HL-60 (cell line): ENCODE results near the gene DIP2C.

Experiments used
- DNase-seq, 2 experiments: peaks; one replicate each; pipeline ENCODE4 v3.0.0-alpha.2; 2010 to 2020; ENCODE audit warnings: low read depth in 1 of 2, low spot score in 1 of 2
- H3K27ac ChIP-seq: fragments of 250-450 bp; sonication (Bioruptor Pico); replicated peaks from 2 replicates; pipeline ENCODE4 v1.5.1; 2020; ENCODE audit warnings: mild to moderate bottlenecking, moderate library complexity
- H3K27me3 ChIP-seq: fragments of 250-450 bp; sonication (Bioruptor Pico); 2 replicates; pipeline ENCODE4 v1.5.1; 2021; ENCODE audit warnings: mild to moderate bottlenecking, moderate library complexity; ENCODE audit not compliant: insufficient read depth, poor library complexity, severe bottlenecking
- H3K4me3 ChIP-seq: replicated peaks from 2 replicates; pipeline ENCODE4 v1.5.1; 2011; ENCODE audit warnings: mild to moderate bottlenecking, control low read depth, low read length; ENCODE audit not compliant: insufficient read depth
- GABPA ChIP-seq: IDR thresholded peaks from 2 replicates; pipeline ENCODE4 v1.6.1; 2012; ENCODE audit warnings: low read depth
- POLR2AphosphoS5 ChIP-seq: IDR thresholded peaks from 2 replicates; pipeline ENCODE4 v1.6.1; 2012; ENCODE audit warnings: low read depth
- REST ChIP-seq: IDR thresholded peaks from 2 replicates; pipeline ENCODE4 v1.6.1; 2012; ENCODE audit warnings: low read depth; ENCODE audit not compliant: insufficient replicate concordance
- SPI1 ChIP-seq: IDR thresholded peaks from 2 replicates; pipeline ENCODE4 v1.6.1; 2012; ENCODE audit warnings: low read depth, mild to moderate bottlenecking, borderline replicate concordance
- TF ChIP-seq, protein P1 (sequence below): IDR thresholded peaks from one replicate; pipeline ENCODE4 v1.5.1; 2011; ENCODE audit warnings: low read length, control low read depth, inconsistent platforms; ENCODE audit not compliant: insufficient read depth

DIP2C gene

DNA sequence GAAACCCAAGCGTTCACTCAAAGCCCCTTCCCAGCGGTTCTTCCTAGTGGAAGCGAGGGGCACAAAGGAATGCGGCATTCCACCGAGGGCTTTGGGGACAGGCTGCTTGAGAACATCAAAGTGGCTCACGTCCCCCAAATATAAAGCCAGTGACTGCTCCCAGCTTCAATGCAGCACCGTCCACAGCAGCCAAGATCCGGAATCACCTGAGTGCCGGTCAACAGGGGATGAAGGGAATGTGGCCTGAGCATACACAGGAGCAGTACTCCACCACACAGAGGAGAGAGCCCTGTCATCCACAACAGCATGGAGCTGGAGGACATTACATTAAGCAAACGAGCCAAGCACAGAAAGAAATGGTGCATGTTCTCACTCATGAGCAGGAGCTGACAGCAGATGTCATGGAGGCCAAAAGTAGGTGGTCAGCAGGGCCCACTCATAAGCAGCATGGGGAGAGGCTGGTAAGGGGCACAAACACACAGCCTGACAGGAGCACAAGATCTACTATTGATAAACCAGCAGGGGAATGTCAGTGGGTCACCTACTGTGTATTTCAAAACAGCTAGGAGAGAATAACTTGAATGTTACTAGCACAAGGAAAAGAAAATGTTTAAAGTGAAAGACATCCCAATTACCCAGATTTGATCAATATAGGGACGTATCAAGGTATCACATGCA, 79.5 kb downstream of the DIP2C start:
- no peak for DNase-seq
- Histone ChIP-seq H3K4me3 (no peak overlapping the region), H3K27ac (no peak overlapping the region), H3K27me3 (no peaks in the 10 kb centered on the region)
- no peak for TF ChIP-seq POLR2AphosphoS5
- no peak for TF ChIP-seq SPI1
- TF ChIP-seq, protein P1, sequence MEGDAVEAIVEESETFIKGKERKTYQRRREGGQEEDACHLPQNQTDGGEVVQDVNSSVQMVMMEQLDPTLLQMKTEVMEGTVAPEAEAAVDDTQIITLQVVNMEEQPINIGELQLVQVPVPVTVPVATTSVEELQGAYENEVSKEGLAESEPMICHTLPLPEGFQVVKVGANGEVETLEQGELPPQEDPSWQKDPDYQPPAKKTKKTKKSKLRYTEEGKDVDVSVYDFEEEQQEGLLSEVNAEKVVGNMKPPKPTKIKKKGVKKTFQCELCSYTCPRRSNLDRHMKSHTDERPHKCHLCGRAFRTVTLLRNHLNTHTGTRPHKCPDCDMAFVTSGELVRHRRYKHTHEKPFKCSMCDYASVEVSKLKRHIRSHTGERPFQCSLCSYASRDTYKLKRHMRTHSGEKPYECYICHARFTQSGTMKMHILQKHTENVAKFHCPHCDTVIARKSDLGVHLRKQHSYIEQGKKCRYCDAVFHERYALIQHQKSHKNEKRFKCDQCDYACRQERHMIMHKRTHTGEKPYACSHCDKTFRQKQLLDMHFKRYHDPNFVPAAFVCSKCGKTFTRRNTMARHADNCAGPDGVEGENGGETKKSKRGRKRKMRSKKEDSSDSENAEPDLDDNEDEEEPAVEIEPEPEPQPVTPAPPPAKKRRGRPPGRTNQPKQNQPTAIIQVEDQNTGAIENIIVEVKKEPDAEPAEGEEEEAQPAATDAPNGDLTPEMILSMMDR = no peak
- TF ChIP-seq REST = no peak
- TF ChIP-seq GABPA = no peak

DNA sequence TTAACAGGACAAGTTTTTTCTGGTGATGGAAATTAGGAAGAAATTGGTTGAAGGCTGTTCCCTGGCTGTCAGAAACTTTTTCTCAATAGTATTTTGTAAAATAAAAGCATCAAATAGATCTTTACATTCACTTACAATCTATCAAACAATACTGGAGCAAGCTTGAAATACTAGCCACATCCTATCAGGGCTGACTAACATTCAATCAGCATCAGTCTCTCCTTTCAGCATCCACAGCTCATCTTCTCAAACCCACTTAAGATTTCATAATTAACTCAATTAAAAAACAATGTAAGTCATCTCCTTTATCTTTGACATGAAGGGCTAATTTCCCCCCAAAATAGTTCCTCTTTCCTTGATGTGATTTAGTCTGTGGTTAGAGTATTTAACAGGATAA, 80.2 kb downstream of the DIP2C start:
- no peaks in the 10 kb centered on the region for H3K27me3 ChIP-seq
- H3K4me3 ChIP-seq = no peak overlapping the region
- TF ChIP-seq, protein P1 = no peak
- TF ChIP-seq SPI1 (no peak), GABPA (no peak), REST (no peak), POLR2AphosphoS5 (no peak)
- no peak overlapping the region for H3K27ac ChIP-seq
- DNase-seq = no peak

DNA sequence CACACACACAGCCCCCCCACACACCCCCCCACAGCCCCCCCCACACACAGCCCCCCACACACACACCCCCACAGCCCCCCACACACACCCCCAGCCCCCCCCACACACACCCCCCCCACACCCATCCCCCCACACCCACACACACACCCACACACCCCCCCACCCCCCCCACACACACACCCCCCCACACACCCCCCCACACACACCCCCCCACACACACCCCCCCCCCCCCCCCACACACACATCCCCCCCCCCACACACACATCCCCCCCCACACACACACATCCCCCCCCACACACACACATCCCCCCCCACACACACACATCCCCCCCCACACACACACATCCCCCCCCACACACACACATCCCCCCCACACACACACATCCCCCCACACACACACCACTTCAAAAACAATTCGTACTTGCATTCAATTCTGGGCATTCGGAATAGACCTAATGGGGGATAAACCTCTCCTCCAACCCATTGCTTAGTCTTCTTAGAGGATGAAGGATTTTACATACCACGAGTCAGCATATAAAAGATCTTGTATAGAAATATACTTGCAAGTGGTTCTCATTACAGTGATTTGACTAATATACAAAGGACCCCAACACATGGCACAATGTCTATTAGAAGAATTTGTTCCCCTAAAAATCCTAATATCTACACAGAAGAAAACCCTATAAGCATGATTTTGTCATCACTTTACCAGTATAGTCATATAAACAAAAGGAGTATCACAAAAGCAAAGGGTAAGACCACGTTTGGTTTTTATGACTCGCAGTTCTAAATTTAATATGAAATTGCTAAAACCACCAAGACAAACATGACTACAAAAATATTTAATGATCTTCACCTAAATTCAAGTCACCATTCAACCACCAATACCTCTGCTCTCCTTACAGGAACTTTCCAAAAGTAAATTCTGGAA, 80.9 kb downstream of the DIP2C start:
- no peak for DNase-seq
- H3K27ac ChIP-seq = no peak overlapping the region
- no peak for TF ChIP-seq REST
- TF ChIP-seq GABPA = no peak
- no peak for TF ChIP-seq SPI1
- no peak for TF ChIP-seq POLR2AphosphoS5
- TF ChIP-seq, protein P1 = no peak
- no peaks in the 10 kb centered on the region for H3K27me3 ChIP-seq
- no peak overlapping the region for H3K4me3 ChIP-seq
